ENCODE measurements around the gene PRKAR1B.

Gene PRKAR1B

DNA sequence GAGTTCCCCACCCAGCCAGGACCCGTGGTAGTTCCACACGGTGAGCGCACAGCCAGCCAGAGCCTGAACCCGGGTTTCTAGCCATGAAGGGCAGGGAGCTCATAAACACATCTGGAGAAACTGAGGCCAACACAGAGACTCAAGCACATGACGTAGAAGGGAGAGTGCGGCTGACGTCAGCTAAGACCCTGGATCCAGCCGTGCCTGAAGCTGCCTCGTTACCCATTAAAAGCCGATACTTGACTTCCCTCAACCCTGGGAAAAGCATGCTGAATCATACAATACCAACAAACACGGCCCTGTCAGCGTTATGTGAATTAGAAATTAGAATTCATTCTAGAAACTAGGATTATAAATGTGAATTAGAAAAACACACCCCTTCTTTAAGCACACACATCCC, 142.3 kb downstream of the PRKAR1B start:
- Histone ChIP-seq H3K27me3 (ENCODE audit: control insufficient read depth in 3 of 3, insufficient read depth in 3 of 3, low read depth in 1 of 3, low read length in 3 of 3) (no peaks in the 10 kb centered on the region), H3K4ac (ENCODE audit: low read length) (no peak overlapping the region), H3K9ac (ENCODE audit: low read depth, low read length, poor library complexity) (no peak overlapping the region), H3K4me1 (ENCODE audit: control insufficient read depth in 2 of 2, insufficient read depth in 1 of 2, low read depth in 1 of 2, low read length in 2 of 2) (peaks cover 0 to 2% of the 10 kb centered on the region in 2 donors), H3K4me3 (ENCODE audit: low read length in 2 of 2) (no peak overlapping the region), H3K9me3 (replicated peaks in 1 of 2; ENCODE audit: control insufficient read depth in 2 of 2, insufficient read depth in 1 of 2, low read depth in 1 of 2, low read length in 2 of 2) (peaks cover 4 to 12% of the 10 kb centered on the region in 2 donors), H4K8ac (ENCODE audit: low read depth, low read length) (no peak overlapping the region), H3K79me1 (ENCODE audit: low read depth, low read length) (no peaks in the 10 kb centered on the region), H2BK15ac (ENCODE audit: low read length) (no peak overlapping the region), H3K36me3 (replicated peaks in 1 of 2; ENCODE audit: control insufficient read depth in 2 of 2, insufficient read depth in 2 of 2, low read length in 2 of 2) (peaks cover 0 to 12% of the 10 kb centered on the region in 2 donors), H3K4me2 (ENCODE audit: insufficient read depth, low read length, poor library complexity, severe bottlenecking) (no peak overlapping the region), H2AFZ (ENCODE audit: low read length) (no peak overlapping the region), H2BK120ac (ENCODE audit: low read depth, low read length) (no peak overlapping the region), H2BK12ac (ENCODE audit: low read length) (no peak overlapping the region), H3K18ac (ENCODE audit: low read length) (no peak overlapping the region), H2AK5ac (ENCODE audit: low read depth, low read length) (no peak overlapping the region), H3K27ac (replicated peaks; ENCODE audit: low read length) (no peak overlapping the region), H4K91ac (ENCODE audit: low read depth, low read length, poor library complexity) (no peak overlapping the region), H3K14ac (ENCODE audit: low read length) (no peak overlapping the region), H3K23ac (ENCODE audit: low read depth, low read length, poor library complexity) (no peak overlapping the region), H2BK5ac (ENCODE audit: low read length) (no peak overlapping the region)
- no CpG with 5 or more reads among the region's 12 CpGs for WGBS, 2 donors (ENCODE audit: extremely low coverage in 2 of 2, insufficient read length in 2 of 2, insufficient replicate concordance in 1 of 2)
- no peak for DNase-seq (ENCODE audit: low spot score)

DNA sequence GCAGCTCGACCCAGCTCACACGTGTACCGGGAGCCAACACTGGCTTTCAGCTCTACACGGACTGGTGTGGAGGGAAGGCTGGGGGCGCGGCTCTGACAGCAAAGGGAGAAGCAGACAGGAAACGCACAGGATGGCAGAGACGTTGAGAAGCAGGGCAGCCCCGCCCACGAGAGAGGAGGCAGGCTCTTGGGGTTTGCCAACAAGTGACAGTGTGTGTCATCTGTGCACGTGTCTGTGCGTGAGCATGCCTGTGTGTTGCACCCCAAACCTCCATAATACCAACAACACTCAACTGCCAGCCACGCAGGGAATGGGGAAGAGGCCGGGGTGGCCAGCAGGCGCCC, 143.0 kb downstream of the PRKAR1B start:
- Histone ChIP-seq H3K4me1 (ENCODE audit: control insufficient read depth in 2 of 2, insufficient read depth in 1 of 2, low read depth in 1 of 2, low read length in 2 of 2) (peaks cover 0 to 2% of the 10 kb centered on the region in 2 donors), H4K8ac (ENCODE audit: low read depth, low read length) (no peak overlapping the region), H2BK15ac (ENCODE audit: low read length) (no peak overlapping the region), H3K4me2 (ENCODE audit: insufficient read depth, low read length, poor library complexity, severe bottlenecking) (no peak overlapping the region), H2BK5ac (ENCODE audit: low read length) (peak overlapping the region; percentile 21), H2BK12ac (ENCODE audit: low read length) (no peak overlapping the region), H3K18ac (ENCODE audit: low read length) (no peak overlapping the region), H3K9ac (ENCODE audit: low read depth, low read length, poor library complexity) (no peak overlapping the region), H3K4ac (ENCODE audit: low read length) (no peak overlapping the region), H2BK120ac (ENCODE audit: low read depth, low read length) (no peak overlapping the region), H2AK5ac (ENCODE audit: low read depth, low read length) (no peak overlapping the region), H2AFZ (ENCODE audit: low read length) (no peak overlapping the region), H3K14ac (ENCODE audit: low read length) (no peak overlapping the region), H4K91ac (ENCODE audit: low read depth, low read length, poor library complexity) (no peak overlapping the region), H3K23ac (ENCODE audit: low read depth, low read length, poor library complexity) (no peak overlapping the region), H3K4me3 (ENCODE audit: low read length in 2 of 2) (no peak overlapping the region), H3K9me3 (replicated peaks in 1 of 2; ENCODE audit: control insufficient read depth in 2 of 2, insufficient read depth in 1 of 2, low read depth in 1 of 2, low read length in 2 of 2) (peaks cover 4 to 12% of the 10 kb centered on the region in 2 donors), H3K27me3 (ENCODE audit: control insufficient read depth in 3 of 3, insufficient read depth in 3 of 3, low read depth in 1 of 3, low read length in 3 of 3) (no peaks in the 10 kb centered on the region), H3K36me3 (replicated peaks in 1 of 2; ENCODE audit: control insufficient read depth in 2 of 2, insufficient read depth in 2 of 2, low read length in 2 of 2) (peaks cover 0 to 12% of the 10 kb centered on the region in 2 donors), H3K79me1 (ENCODE audit: low read depth, low read length) (no peaks in the 10 kb centered on the region), H3K27ac (replicated peaks; ENCODE audit: low read length) (no peak overlapping the region)
- no CpG with 5 or more reads among the region's 15 CpGs for WGBS, 2 donors (ENCODE audit: extremely low coverage in 2 of 2, insufficient read length in 2 of 2, insufficient replicate concordance in 1 of 2)
- no peak for DNase-seq (ENCODE audit: low spot score)

DNA sequence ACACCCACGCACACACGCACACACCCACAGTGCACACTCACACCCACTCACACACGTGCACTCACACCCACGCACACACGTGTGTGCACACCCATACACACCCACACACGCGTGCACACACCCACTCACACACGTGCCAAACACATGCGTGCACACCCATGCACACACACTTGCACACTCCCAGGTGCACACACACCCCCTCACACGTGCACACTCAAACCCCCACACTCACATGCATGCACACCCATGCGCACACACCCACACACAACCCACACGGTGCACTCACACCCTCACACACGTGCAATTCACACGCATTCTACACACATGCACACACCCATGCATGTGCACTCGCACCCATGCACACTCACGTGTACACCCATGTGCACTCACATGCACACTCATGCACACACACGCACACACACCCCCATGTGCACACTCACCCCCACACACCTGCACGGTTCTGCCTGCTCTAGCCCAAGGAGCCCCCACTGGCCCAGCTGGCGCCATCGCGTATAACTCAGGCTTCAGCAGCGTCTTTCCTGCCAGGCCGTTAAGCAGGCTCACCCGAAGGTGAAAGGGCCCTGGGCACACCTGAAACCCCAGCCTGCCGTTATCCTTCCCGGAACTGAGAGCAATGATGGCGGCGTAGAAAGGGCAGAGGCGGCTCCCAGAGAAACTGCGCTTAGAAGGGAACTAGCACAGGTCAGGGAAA, 143.5 kb downstream of the PRKAR1B start:
- H4K8ac ChIP-seq (ENCODE audit: low read depth, low read length), result peak overlapping the region; percentile 97
- H2AK5ac ChIP-seq (ENCODE audit: low read depth, low read length), result no peak overlapping the region
- no peak overlapping the region for H3K27ac ChIP-seq (replicated peaks; ENCODE audit: low read length)
- H3K18ac ChIP-seq (ENCODE audit: low read length), result peak overlapping the region; percentile 36
- peak overlapping the region; percentile 21 for H2BK5ac ChIP-seq (ENCODE audit: low read length)
- no peak overlapping the region for H2BK120ac ChIP-seq (ENCODE audit: low read depth, low read length)
- peak overlapping the region in 1 of 2 donors; percentile 69 for H3K4me3 ChIP-seq (ENCODE audit: low read length in 2 of 2)
- H3K79me1 ChIP-seq (ENCODE audit: low read depth, low read length), result no peaks in the 10 kb centered on the region
- no peak overlapping the region for H2BK15ac ChIP-seq (ENCODE audit: low read length)
- no peak overlapping the region for H3K4ac ChIP-seq (ENCODE audit: low read length)
- H3K4me2 ChIP-seq (ENCODE audit: insufficient read depth, low read length, poor library complexity, severe bottlenecking), result no peak overlapping the region
- DNase-seq (ENCODE audit: low spot score), result no peak
- H3K9ac ChIP-seq (ENCODE audit: low read depth, low read length, poor library complexity), result peak overlapping the region; percentile 71
- peaks cover 4 to 10% of the 10 kb centered on the region in 2 donors for H3K9me3 ChIP-seq (replicated peaks in 1 of 2; ENCODE audit: control insufficient read depth in 2 of 2, insufficient read depth in 1 of 2, low read depth in 1 of 2, low read length in 2 of 2)
- H3K27me3 ChIP-seq (ENCODE audit: control insufficient read depth in 3 of 3, insufficient read depth in 3 of 3, low read depth in 1 of 3, low read length in 3 of 3), result no peaks in the 10 kb centered on the region
- peak overlapping the region; percentile 49 for H3K23ac ChIP-seq (ENCODE audit: low read depth, low read length, poor library complexity)
- H2AFZ ChIP-seq (ENCODE audit: low read length), result no peak overlapping the region
- peaks cover 0 to 8% of the 10 kb centered on the region in 2 donors for H3K36me3 ChIP-seq (replicated peaks in 1 of 2; ENCODE audit: control insufficient read depth in 2 of 2, insufficient read depth in 2 of 2, low read length in 2 of 2)
- peak overlapping the region; percentile 95 for H2BK12ac ChIP-seq (ENCODE audit: low read length)
- WGBS, 2 donors (ENCODE audit: extremely low coverage in 2 of 2, insufficient read length in 2 of 2, insufficient replicate concordance in 1 of 2), result no CpG with 5 or more reads among the region's 30 CpGs
- H4K91ac ChIP-seq (ENCODE audit: low read depth, low read length, poor library complexity), result no peak overlapping the region
- peak overlapping the region; percentile 12 for H3K14ac ChIP-seq (ENCODE audit: low read length)
- H3K4me1 ChIP-seq (ENCODE audit: control insufficient read depth in 2 of 2, insufficient read depth in 1 of 2, low read depth in 1 of 2, low read length in 2 of 2), result peaks cover 0 to 2% of the 10 kb centered on the region in 2 donors

DNA sequence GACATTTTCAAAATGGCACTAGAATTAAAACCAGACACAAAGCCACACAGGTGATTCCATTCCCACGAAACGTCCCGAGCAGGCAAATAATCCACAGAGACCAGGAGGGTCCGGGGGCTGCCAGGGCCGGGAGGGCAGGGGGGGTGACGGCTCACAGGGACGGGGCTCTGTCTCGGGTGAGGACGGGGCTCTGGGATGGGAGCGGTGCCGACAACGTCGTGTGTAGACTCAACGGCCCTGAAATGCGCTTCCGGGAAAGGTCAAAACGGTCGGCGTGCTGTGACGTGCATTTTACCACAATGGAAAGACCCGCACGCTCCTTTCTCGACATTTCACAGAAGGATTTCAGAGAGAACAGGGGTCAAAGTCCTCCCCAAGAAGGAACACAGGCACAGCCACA, 144.2 kb downstream of the PRKAR1B start:
- no peak overlapping the region for H3K4ac ChIP-seq (ENCODE audit: low read length)
- no CpG with 5 or more reads among the region's 23 CpGs for WGBS, 2 donors (ENCODE audit: extremely low coverage in 2 of 2, insufficient read length in 2 of 2, insufficient replicate concordance in 1 of 2)
- no peak overlapping the region for H3K9ac ChIP-seq (ENCODE audit: low read depth, low read length, poor library complexity)
- peaks cover 3% of the 10 kb centered on the region for H3K79me1 ChIP-seq (ENCODE audit: low read depth, low read length)
- H3K9me3 ChIP-seq (replicated peaks in 1 of 2; ENCODE audit: control insufficient read depth in 2 of 2, insufficient read depth in 1 of 2, low read depth in 1 of 2, low read length in 2 of 2), result peaks cover under 1 to 8% of the 10 kb centered on the region in 2 donors
- peak overlapping the region in 1 of 2 donors; percentile 69 for H3K4me3 ChIP-seq (ENCODE audit: low read length in 2 of 2)
- H3K4me2 ChIP-seq (ENCODE audit: insufficient read depth, low read length, poor library complexity, severe bottlenecking), result no peak overlapping the region
- peaks cover 0 to 6% of the 10 kb centered on the region in 2 donors for H3K36me3 ChIP-seq (replicated peaks in 1 of 2; ENCODE audit: control insufficient read depth in 2 of 2, insufficient read depth in 2 of 2, low read length in 2 of 2)
- H3K4me1 ChIP-seq (ENCODE audit: control insufficient read depth in 2 of 2, insufficient read depth in 1 of 2, low read depth in 1 of 2, low read length in 2 of 2), result peaks cover 2 to 5% of the 10 kb centered on the region in 2 donors
- H3K18ac ChIP-seq (ENCODE audit: low read length), result no peak overlapping the region
- no peak overlapping the region for H2BK12ac ChIP-seq (ENCODE audit: low read length)
- H3K27ac ChIP-seq (replicated peaks; ENCODE audit: low read length), result no peak overlapping the region
- peak overlapping the region; percentile 23 for H2AK5ac ChIP-seq (ENCODE audit: low read depth, low read length)
- DNase-seq (ENCODE audit: low spot score), result no peak
- no peak overlapping the region for H4K91ac ChIP-seq (ENCODE audit: low read depth, low read length, poor library complexity)
- no peak overlapping the region for H4K8ac ChIP-seq (ENCODE audit: low read depth, low read length)
- no peak overlapping the region for H2BK5ac ChIP-seq (ENCODE audit: low read length)
- peak overlapping the region; percentile 12 for H3K14ac ChIP-seq (ENCODE audit: low read length)
- no peak overlapping the region for H3K23ac ChIP-seq (ENCODE audit: low read depth, low read length, poor library complexity)
- H2BK15ac ChIP-seq (ENCODE audit: low read length), result no peak overlapping the region
- H3K27me3 ChIP-seq (ENCODE audit: control insufficient read depth in 3 of 3, insufficient read depth in 3 of 3, low read depth in 1 of 3, low read length in 3 of 3), result no peaks in the 10 kb centered on the region
- H2AFZ ChIP-seq (ENCODE audit: low read length), result no peak overlapping the region
- no peak overlapping the region for H2BK120ac ChIP-seq (ENCODE audit: low read depth, low read length)

All from neuronal stem cell (in vitro differentiated cells).